Transverse colon (tissue), 4 donors: ENCODE results near the gene AHI1.

Source experiments
- POLR2A ChIP-seq: fragments of 450-650 bp; IDR thresholded peaks from one replicate; pipeline ENCODE4 v1.6.1; 2016; ENCODE audit warnings: antibody characterized with exemption, mild to moderate bottlenecking, moderate library complexity
- POLR2AphosphoS5 ChIP-seq, 3 donors: sonication (generic); formaldehyde crosslinking; IDR thresholded peaks; one replicate each; pipeline ENCODE4 v1.6.1; 2016; ENCODE audit warnings: antibody characterized with exemption in 3 of 3
- TF ChIP-seq, protein P1 (sequence below), 5 experiments: fragments of 200-600 bp in 3 of 5; fragments of 450-650 bp in 2 of 5; sonication (generic) in 3 of 5; IDR thresholded peaks; 1 replicate in 2 of 5; 2 replicates in 3 of 5; pipeline ENCODE4 v1.5.1; 2016 to 2017; ENCODE audit warnings: antibody characterized with exemption in 5 of 5, inconsistent platforms in 3 of 5, mild to moderate bottlenecking in 2 of 5, moderate library complexity in 1 of 5

DNA sequence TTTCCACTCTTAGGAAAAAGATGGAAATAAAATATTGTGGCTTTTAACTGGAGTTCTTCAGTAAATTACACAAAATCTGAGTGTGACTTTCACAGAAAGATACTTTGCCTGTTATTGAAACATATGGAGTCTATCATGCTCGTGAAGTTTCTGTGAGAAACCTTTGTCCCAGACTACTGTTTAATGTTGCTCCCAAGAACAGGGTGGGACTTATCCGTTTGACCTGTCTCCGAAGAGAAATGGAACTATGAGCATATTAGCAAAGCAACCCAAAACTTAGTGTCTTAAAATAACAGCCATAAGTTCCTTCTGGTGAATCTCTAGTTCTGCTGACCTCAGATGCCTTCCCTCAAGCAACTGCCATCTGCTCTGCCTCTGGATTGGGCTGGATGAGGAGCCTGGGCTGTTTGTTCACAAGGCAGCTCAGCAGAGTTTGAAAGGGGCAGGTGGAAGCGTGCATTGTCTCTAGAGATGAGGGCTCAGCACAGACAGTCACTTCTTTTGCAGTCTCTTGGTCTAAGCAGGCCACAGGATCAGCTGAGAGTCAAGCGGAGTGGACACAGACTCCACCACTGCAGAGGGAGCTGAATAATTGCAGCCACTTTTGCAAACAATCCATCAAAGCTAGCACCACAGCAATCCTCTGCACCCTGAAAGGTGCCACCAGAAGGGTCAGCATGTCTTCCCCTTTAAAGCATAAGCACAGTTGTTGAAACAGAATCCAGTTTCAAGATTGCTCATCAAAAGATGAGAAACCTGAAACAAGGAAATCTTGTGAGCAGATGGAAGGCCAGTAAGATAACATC lies 263.7 kb downstream of the AHI1 start:
- TF ChIP-seq, protein P1, sequence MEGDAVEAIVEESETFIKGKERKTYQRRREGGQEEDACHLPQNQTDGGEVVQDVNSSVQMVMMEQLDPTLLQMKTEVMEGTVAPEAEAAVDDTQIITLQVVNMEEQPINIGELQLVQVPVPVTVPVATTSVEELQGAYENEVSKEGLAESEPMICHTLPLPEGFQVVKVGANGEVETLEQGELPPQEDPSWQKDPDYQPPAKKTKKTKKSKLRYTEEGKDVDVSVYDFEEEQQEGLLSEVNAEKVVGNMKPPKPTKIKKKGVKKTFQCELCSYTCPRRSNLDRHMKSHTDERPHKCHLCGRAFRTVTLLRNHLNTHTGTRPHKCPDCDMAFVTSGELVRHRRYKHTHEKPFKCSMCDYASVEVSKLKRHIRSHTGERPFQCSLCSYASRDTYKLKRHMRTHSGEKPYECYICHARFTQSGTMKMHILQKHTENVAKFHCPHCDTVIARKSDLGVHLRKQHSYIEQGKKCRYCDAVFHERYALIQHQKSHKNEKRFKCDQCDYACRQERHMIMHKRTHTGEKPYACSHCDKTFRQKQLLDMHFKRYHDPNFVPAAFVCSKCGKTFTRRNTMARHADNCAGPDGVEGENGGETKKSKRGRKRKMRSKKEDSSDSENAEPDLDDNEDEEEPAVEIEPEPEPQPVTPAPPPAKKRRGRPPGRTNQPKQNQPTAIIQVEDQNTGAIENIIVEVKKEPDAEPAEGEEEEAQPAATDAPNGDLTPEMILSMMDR (IDR thresholded peaks at IDR 0.05), result no peak
- TF ChIP-seq POLR2A (no peak), POLR2AphosphoS5 (IDR thresholded peaks at IDR 0.05) (no peak)
